ENCODE results near the gene PEX14.

- TF ChIP-seq CTCF (IDR thresholded peaks at IDR 0.05): no peak
- no peak for TF ChIP-seq EP300 (IDR thresholded peaks at IDR 0.05)
- TF ChIP-seq POLR2A (IDR thresholded peaks at IDR 0.05): no peak
- TF ChIP-seq POLR2AphosphoS5 (IDR thresholded peaks at IDR 0.05): no peak
These were observed 190.5 kb downstream of the PEX14 start for GRCh38 chr1:10665226-10665625.
